ENCODE measurements around the gene ADAMTS12.

- TF ChIP-seq REST (IDR thresholded peaks at IDR 0.05; ENCODE audit: insufficient read depth in 1 of 2, low read depth in 2 of 2, low read length in 1 of 2) (no peak), CTCF (IDR thresholded peaks at IDR 0.05) (no peak), TCF7L2 (IDR thresholded peaks at IDR 0.05; ENCODE audit: low read depth, low read length) (no peak), POLR2AphosphoS5 (IDR thresholded peaks at IDR 0.05; ENCODE audit: low read depth, low read length) (no peak), SIN3A (IDR thresholded peaks at IDR 0.05; ENCODE audit: borderline replicate concordance, insufficient read depth, low read depth, low read length) (no peak)
Measured at GRCh38 chr5:33742181-33742580, 149.6 kb downstream of the ADAMTS12 start.
